Left hindlimb (tissue), 1 donor: ENCODE results near the gene CHKA.
"Not testable (repeated sequence)": the region's sequence is repeated elsewhere in the genome, so short reads cannot be mapped to it uniquely, and the experiment has no call there.

Experiments
- DNase-seq: peaks from one replicate; pipeline ENCODE4 v3.0.0-alpha.2; 2018

Gene CHKA

GRCh38 chr11:68115285-68115684, 5.9 kb downstream of the CHKA start:
- no peak for DNase-seq

DNA sequence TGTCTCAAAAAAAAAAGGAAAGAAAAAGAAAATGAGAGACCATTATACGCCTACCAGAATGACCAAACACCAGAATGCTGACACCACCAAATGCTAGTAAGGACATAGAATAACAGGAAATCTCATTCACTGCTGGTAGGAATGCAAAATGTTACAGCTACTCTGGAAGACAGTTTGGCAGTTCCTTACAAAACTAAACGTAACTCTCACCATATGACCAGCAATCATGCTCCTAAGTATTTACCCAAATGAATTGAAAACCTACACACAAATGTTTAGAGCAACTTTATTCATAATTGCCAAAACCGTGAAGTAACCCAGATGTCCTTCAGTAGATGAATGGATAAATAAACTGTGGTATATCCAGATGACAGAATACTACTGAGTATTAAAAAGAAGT, 7.2 kb downstream of the CHKA start:
- no peak for DNase-seq

DNA sequence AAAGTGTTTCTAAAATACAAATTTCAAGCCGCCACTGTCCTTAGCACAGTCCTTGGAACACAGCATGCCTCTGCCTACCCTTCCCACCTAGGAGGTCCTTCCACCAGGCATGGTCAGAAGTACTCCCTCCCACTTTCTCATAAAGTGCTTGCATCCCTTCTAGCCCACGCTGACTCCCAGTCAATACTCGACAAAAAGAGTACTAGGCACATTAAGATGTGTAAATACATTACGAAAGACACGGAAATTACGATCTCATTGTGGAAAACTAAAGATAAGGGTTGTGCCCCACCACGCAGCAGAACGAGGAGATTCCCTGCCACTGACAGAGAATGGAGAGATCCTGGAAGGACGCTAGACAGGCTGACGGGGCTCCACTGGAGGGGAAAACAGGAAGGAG, 13.5 kb downstream of the CHKA start:
- no peak for DNase-seq

GRCh38 chr11:68106165-68106940, 14.8 kb downstream of the CHKA start:
- DNase-seq = no peak

GRCh38 chr11:68099474-68100405, 21.4 kb downstream of the CHKA start:
- no peak for DNase-seq

- no peak for DNase-seq
Observed at GRCh38 chr11:68099057-68099456, 22.1 kb downstream of the CHKA start.

GRCh38 chr11:68096962-68097361, 24.2 kb downstream of the CHKA start:
- no peak for DNase-seq

DNA sequence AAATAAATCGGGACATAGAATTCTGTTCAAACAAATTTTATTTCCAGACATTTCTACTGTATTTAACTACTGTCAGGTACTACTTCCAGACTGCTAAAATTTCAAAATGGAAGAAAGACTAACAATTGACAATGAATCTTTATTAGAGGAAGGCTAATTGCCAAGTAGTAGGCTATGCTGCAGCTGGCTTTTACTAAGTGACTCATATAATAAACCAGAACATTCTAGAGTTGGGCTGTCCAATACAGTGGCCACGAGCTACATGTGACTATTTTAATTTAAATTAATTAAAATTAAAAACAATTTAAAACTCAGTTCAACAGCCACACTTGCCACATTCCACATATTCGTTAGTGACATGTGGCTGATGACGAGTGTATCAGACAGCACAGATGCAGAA, 27.6 kb downstream of the CHKA start:
- DNase-seq = no peak

- DNase-seq = not testable (repeated sequence)
Observed at GRCh38 chr11:68092946-68093345, 28.2 kb downstream of the CHKA start.

GRCh38 chr11:68092411-68092810, 28.8 kb downstream of the CHKA start:
- no peak for DNase-seq

- DNase-seq = no peak
Observed at GRCh38 chr11:68090706-68091105, 30.5 kb downstream of the CHKA start.

- DNase-seq = no peak
Observed at GRCh38 chr11:68090287-68090686, 30.9 kb downstream of the CHKA start.

DNA sequence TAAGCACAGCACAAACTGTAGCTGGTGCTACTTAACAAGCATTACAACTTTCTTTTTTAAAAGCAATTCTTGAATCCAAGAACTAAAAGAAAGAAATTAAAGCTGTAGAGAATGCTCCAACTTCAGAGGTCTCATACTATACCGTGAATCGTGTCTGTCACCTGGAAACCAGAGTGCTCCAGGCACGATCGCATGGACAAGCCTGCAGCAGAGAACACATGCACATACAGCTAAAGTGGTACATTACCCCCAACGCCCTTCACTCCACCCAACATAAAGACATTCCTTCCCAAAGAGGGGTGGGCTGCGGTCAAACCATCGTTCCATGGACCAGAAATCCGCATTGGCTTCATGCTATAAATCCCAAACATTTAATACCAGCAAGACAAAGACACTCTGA, 31.5 kb downstream of the CHKA start:
- DNase-seq = no peak

GRCh38 chr11:68083517-68083916, 37.7 kb downstream of the CHKA start:
- no peak for DNase-seq

GRCh38 chr11:68082481-68082880, 38.7 kb downstream of the CHKA start:
- DNase-seq = no peak

GRCh38 chr11:68081691-68082090, 39.5 kb downstream of the CHKA start:
- DNase-seq = no peak

DNA sequence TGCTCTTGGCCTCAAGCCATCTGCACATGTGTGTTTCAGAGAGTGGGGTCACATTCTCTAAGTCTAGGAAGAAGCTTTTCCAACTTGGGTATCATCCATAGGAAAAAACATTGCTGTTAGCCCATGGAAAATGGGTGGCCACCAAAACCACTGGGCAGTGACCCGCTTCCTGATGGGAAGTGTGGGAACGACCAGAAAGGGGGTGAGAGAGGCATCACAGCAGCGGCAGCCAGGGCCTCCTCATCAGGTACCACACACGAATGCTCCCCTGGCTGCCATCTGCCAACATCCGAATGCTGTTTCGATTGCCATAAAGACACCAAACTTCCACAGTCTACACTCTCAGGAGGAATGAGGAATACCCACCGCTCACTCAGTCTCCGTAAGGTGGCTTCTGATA, 40.3 kb downstream of the CHKA start:
- DNase-seq = no peak

GRCh38 chr11:68077617-68078582, 43.3 kb downstream of the CHKA start:
- no peak for DNase-seq

DNA sequence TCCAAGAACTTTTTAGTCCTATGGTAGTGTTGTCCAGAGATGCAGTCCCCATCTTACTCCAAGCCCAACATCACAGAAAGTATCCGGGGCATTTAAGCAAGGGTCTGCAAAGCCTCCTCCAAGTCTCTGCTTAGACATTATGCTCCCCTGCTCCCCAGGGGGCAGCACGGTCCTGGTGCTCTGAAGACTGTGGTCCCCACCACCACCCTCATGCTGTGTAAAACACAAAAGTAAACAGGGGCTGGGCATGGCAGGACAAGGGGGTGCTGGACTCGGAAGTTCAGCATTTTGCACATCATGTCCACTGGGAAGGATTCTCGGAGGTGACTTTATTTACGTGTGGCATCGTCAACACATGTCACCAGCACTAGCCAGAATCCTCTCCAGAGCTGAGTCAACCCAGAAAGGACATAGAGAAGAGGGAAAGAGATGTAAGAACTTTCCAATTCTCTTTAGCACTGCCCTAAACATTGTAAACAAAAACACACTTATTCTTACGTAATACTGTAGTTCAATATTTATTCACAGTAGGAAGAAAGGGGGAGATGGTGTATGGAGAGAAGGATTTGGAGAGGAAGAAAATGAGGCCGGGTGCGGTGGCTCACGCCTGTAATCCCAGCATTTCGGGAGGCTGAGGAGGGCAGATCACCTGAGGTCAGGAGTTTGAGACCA, 44.7 kb downstream of the CHKA start:
- DNase-seq = no peak

DNA sequence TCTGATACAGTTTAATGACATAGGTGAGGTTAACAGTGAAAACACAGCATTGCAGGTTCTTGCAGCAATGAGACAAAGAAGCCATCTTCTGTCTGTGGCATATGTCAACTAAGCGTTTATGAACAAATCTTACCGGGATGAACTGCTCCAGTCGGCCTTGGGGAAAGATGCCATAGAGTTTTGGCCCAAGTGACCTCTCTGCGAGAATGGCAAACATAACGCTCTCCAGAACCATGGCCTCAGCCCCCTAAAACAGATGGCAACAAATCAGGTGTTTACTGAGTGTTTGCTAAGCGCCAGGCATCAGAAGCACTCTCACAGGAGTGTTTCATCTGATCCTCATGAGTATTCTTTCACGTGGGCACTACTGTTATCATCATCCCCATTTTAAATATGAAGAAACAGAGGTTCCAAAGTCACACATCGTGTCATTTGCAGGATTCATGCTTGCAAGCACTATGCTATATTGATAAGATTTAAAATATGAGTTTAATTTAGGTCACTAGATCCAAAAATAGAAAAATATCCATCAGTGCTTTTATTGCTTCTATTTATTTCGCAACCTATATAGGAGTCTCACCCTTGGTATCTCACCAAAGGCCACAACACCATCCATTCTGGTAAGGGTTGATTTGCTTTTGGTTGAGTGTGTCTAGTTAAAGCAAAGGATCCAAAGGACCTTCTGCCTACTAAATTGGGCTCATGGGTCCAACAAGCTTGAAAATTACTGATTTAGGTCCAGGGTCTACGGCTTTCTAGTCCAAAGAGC, 46.4 kb downstream of the CHKA start:
- no peak for DNase-seq

- DNase-seq = no peak
Observed at GRCh38 chr11:68071281-68072048, 49.7 kb downstream of the CHKA start.
